HEK293T (cell line): ENCODE measurements around the gene PRPF8.

ENCODE experiments used
- ARNT ChIP-seq: fragments of 450-650 bp; IDR thresholded peaks from 2 replicates; pipeline ENCODE4 v1.6.1; 2017; ENCODE audit warnings: mild to moderate bottlenecking
- BHLHE40 ChIP-seq: fragments of 450-650 bp; IDR thresholded peaks from 2 replicates; pipeline ENCODE4 v1.6.1; 2016; ENCODE audit warnings: mild to moderate bottlenecking, moderate library complexity, borderline replicate concordance
- FOXA1 ChIP-seq: fragments of 450-650 bp; IDR thresholded peaks from 2 replicates; pipeline ENCODE4 v1.6.1; 2016; ENCODE audit warnings: mild to moderate bottlenecking
- FOXM1 ChIP-seq: fragments of 450-650 bp; IDR thresholded peaks from 2 replicates; pipeline ENCODE4 v1.6.1; 2017; ENCODE audit warnings: mild to moderate bottlenecking, borderline replicate concordance
- SP1 ChIP-seq: fragments of 450-650 bp; IDR thresholded peaks from 2 replicates; pipeline ENCODE4 v1.6.1; 2017
- SUZ12 ChIP-seq: fragments of 450-650 bp; IDR thresholded peaks from 2 replicates; pipeline ENCODE4 v1.6.1; 2016; ENCODE audit warnings: mild to moderate bottlenecking
- ZNF384 ChIP-seq: fragments of 450-650 bp; IDR thresholded peaks from 2 replicates; pipeline ENCODE4 v1.6.1; 2016

GRCh38 chr17:1607971-1608320 lies 76.7 kb downstream of the PRPF8 start:
- TF ChIP-seq SP1 (no peak), FOXM1 (no peak), BHLHE40 (no peak), ARNT (no peak), ZNF384 (no peak), SUZ12 (no peak), FOXA1 (no peak)
